Measurements from ENCODE around the gene HLX. TPM values are rescaled to one million over a fixed set of nuclear protein-coding genes. Genes with fewer than 3 reads are reported as not detected.

The HLX gene
- total RNA-seq, 1 experiment from 2014 or later = 1.8 TPM

DNA sequence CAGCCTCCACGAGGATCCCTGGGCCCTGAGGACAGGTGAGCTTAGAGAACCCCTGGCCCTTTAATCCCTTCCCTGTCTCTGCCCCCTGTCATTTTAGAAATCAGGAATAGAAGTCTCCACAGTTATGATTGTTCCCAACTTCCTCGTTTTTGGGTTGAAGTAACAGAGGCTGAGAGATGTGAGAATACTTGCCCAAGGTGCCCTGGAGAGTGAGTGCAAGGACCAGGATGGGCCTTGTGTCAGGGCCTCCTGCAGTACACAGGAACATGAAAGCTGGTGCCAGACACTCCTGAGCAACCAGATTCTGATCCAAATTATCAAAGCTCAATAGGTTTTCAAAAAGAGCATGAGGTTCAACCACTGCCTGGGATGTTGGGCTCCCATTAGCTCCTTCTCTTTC, 10.1 kb downstream of the HLX start:
- H3K4me1 ChIP-seq (ENCODE audit: control insufficient read depth in 1 of 2, insufficient read depth in 2 of 2, low read length in 2 of 2) = no peaks in the 10 kb centered on the region
- H2AFZ ChIP-seq (ENCODE audit: low read depth, low read length, poor library complexity, severe bottlenecking) = no peak overlapping the region
- H3K36me3 ChIP-seq (ENCODE audit: control insufficient read depth in 1 of 2, insufficient read depth in 2 of 2, low read length in 2 of 2) = no peaks in the 10 kb centered on the region
- ATAC-seq = no peak
- H3K79me2 ChIP-seq (ENCODE audit: insufficient read depth, low read length) = no peaks in the 10 kb centered on the region
- intact Hi-C loops (cut with micrococcal nuclease) = no loop called here
- H3K9me2 ChIP-seq (ENCODE audit: insufficient read depth) = no peaks in the 10 kb centered on the region
- ChIA-PET POLR2A (no interaction called here), CTCF (no interaction called here), RAD21 (ENCODE audit: low non-redundant PET in 1 of 2, low total read pairs in 2 of 2, uncharacterized antibody in 2 of 2, unreplicated experiment in 2 of 2) (no interaction called here)
- DNase-seq (ENCODE audit: low read depth, low spot score) = no peak
- no peak overlapping the region for H3K4me2 ChIP-seq (ENCODE audit: low read length)
- H3K9me3 ChIP-seq (ENCODE audit: control insufficient read depth in 1 of 2, insufficient read depth in 1 of 2, low read depth in 1 of 2, low read length in 2 of 2) = no peaks in the 10 kb centered on the region
- BruUV-seq (replicated peaks) = no TSS peak
- no peaks in the 10 kb centered on the region for H3K27me3 ChIP-seq (ENCODE audit: insufficient read depth, low read length)
- no peaks in the 10 kb centered on the region for H4K20me1 ChIP-seq (ENCODE audit: insufficient read depth)
- H3K4me3 ChIP-seq (replicated peaks in 1 of 2; ENCODE audit: low read depth in 1 of 2, low read length in 2 of 2) = no peak overlapping the region
- no peak overlapping the region for H3K27ac ChIP-seq (ENCODE audit: low read depth, low read length)
- H3K9ac ChIP-seq (ENCODE audit: low read length) = no peak overlapping the region
- TF ChIP-seq FOSL1 (IDR thresholded peaks at IDR 0.05; ENCODE audit: low read depth) (no peak), POLR2A (IDR thresholded peaks at IDR 0.05; ENCODE audit: borderline replicate concordance, extremely low read depth, insufficient read depth, insufficient read length) (no peak), CEBPB (IDR thresholded peaks at IDR 0.05; ENCODE audit: low read depth) (no peak), EZH2phosphoT487 (IDR thresholded peaks at IDR 0.05; ENCODE audit: borderline replicate concordance) (no peak), TCF7L2 (IDR thresholded peaks at IDR 0.05; ENCODE audit: borderline replicate concordance, extremely low read depth, insufficient read depth, insufficient read length) (no peak), ZFX (IDR thresholded peaks at IDR 0.05) (no peak), EZH2 (IDR thresholded peaks at IDR 0.05) (no peak)
- TF ChIP-seq, protein P1, sequence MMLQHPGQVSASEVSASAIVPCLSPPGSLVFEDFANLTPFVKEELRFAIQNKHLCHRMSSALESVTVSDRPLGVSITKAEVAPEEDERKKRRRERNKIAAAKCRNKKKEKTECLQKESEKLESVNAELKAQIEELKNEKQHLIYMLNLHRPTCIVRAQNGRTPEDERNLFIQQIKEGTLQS (IDR thresholded peaks at IDR 0.05) = no peak

GRCh38 chr1:220889848-220890287, 10.6 kb downstream of the HLX start:
- POLR2A ChIA-PET = no interaction called here

More at GRCh38 chr1:220889848-220890287, 10.6 kb downstream of the HLX start:
- DNase-seq (ENCODE audit: low read depth, low spot score) = no peak
- ChIA-PET RAD21 (ENCODE audit: low non-redundant PET in 1 of 2, low total read pairs in 2 of 2, uncharacterized antibody in 2 of 2, unreplicated experiment in 2 of 2) (no interaction called here), CTCF (no interaction called here)
- TF ChIP-seq YY1 (IDR thresholded peaks at IDR 0.05; ENCODE audit: extremely low read depth, insufficient replicate concordance, low read depth, low read length) = no peak
- TF ChIP-seq SIN3A (IDR thresholded peaks at IDR 0.05; ENCODE audit: low read depth) = no peak
- TF ChIP-seq SRF (IDR thresholded peaks at IDR 0.05; ENCODE audit: low read depth) = no peak
- Histone ChIP-seq H3K4me1 (ENCODE audit: control insufficient read depth in 1 of 2, insufficient read depth in 2 of 2, low read length in 2 of 2) (no peaks in the 10 kb centered on the region), H3K27ac (ENCODE audit: low read depth, low read length) (no peak overlapping the region), H3K4me3 (replicated peaks in 1 of 2; ENCODE audit: low read depth in 1 of 2, low read length in 2 of 2) (no peak overlapping the region), H3K9me3 (ENCODE audit: control insufficient read depth in 1 of 2, insufficient read depth in 1 of 2, low read depth in 1 of 2, low read length in 2 of 2) (no peaks in the 10 kb centered on the region), H2AFZ (ENCODE audit: low read depth, low read length, poor library complexity, severe bottlenecking) (no peak overlapping the region), H3K79me2 (ENCODE audit: insufficient read depth, low read length) (no peaks in the 10 kb centered on the region), H3K9me2 (ENCODE audit: insufficient read depth) (no peaks in the 10 kb centered on the region), H3K9ac (ENCODE audit: low read length) (no peak overlapping the region), H3K36me3 (ENCODE audit: control insufficient read depth in 1 of 2, insufficient read depth in 2 of 2, low read length in 2 of 2) (no peaks in the 10 kb centered on the region), H4K20me1 (ENCODE audit: insufficient read depth) (no peaks in the 10 kb centered on the region), H3K4me2 (ENCODE audit: low read length) (no peak overlapping the region), H3K27me3 (ENCODE audit: insufficient read depth, low read length) (no peaks in the 10 kb centered on the region)
- intact Hi-C loops (cut with micrococcal nuclease) = no loop called here
- BruUV-seq (replicated peaks) = no TSS peak
- no peak for ATAC-seq

Measured in HCT116 (cell line).